Mesothelial cell of epicardium (in vitro differentiated cells): ENCODE results near the gene EIF1AX. TPM values are rescaled to one million over a fixed set of nuclear protein-coding genes. Genes with fewer than 3 reads are reported as not detected.

Source experiments
- DNase-seq, 2 experiments: peaks; one replicate each; pipeline ENCODE4 v3.0.0; 2021; ENCODE audit warnings: low spot score in 2 of 2; ENCODE audit not compliant: unreplicated experiment in 2 of 2
- H3K27ac Mint-ChIP-seq: 2 replicates; pipeline ENCODE4 v1.8.0; 2021; ENCODE audit warnings: mixed read lengths
- H3K27me3 Mint-ChIP-seq: 2 replicates; pipeline ENCODE4 v1.8.0; 2021; ENCODE audit warnings: low read depth, mixed read lengths
- H3K36me3 Mint-ChIP-seq: 2 replicates; pipeline ENCODE4 v1.8.0; 2021; ENCODE audit warnings: mixed read lengths
- H3K4me1 Mint-ChIP-seq: 2 replicates; pipeline ENCODE4 v1.8.0; 2021; ENCODE audit warnings: mixed read lengths
- H3K4me3 Mint-ChIP-seq: 2 replicates; pipeline ENCODE4 v1.8.0; 2021; ENCODE audit warnings: mild to moderate bottlenecking, moderate library complexity, mixed read lengths
- H3K9me3 Mint-ChIP-seq: 2 replicates; pipeline ENCODE4 v1.8.0; 2021; ENCODE audit warnings: mixed read lengths
- CTCF ChIP-seq: fragments of 200-600 bp; sonication (generic); IDR thresholded peaks from one replicate; pipeline ENCODE4 v1.5.0; 2021; ENCODE audit warnings: antibody characterized with exemption; ENCODE audit not compliant: unreplicated experiment
- total RNA-seq: library from RNA; stranded (reverse); gene quantifications from 3 replicates; pipeline ENCODE4 v1.2.1, GENCODE V29; 2021

The EIF1AX gene, protein sequence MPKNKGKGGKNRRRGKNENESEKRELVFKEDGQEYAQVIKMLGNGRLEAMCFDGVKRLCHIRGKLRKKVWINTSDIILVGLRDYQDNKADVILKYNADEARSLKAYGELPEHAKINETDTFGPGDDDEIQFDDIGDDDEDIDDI
- 69.6 to 75.0 TPM (median 70.9 TPM) in 3 replicates for total RNA-seq

DNA sequence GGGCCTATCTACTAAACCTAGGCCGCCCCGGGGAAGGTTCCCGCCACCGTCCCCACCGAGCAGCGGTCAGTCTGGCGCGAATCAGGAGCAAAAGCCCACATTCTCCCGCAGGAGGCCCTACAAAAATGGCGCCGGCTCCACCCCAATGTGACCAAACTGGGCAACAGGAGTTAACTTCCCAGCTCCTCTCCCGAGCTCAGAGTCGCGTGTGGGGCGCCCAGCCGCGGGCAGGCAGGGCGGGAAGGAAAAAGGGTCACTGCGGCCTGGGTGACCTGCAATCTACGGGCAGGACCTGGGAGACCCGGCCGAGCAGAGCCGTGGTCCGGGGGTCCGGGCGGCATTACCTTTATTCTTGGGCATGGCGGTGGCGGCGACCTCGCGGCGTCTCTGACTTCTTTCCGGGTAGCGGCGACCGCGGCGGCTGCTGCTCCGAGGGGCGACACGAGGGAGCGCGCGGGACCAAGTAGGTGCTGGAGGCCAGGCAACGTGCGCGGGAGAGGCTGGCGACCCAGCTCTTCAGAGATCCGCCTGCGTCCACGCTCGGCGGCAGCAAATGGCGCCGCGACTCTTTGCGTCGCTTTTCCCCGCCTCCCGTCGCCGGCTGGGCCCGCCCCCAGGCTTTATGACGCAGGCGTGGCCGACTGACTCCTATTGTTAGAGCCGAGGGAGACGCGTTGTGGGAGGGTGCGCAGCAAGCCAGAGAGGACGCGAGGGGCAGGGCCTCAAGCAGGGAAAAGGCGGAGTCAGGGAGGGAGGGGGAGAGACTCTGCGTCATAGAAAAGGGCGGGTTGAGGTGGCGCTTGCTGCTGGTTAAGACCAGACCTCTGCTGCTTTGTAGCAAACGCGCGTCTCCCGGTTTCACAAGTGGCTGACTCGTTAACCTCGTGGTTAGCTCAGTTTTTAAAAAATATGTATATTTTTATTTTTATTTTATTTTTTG is at the start of gene EIF1AX:
TSS of gene EIF1AX (minus strand) at position 558 of the 940 bp plus-strand sequence. CDS start at position 360, 198 bp downstream.
- H3K36me3 Mint-ChIP-seq, result peaks cover 7% of the 10 kb centered on the region
- peaks cover 11% of the 10 kb centered on the region for H3K9me3 Mint-ChIP-seq
- H3K27me3 Mint-ChIP-seq, result no peaks in the 10 kb centered on the region
- H3K4me3 Mint-ChIP-seq, result peak within 1 kb of the TSS; percentile 89
- peak within 1 kb of the TSS; percentile 92 for H3K27ac Mint-ChIP-seq
- TF ChIP-seq CTCF, result no peak
- peak; percentile 81 to 91 for DNase-seq
- H3K4me1 Mint-ChIP-seq, result peaks cover 14% of the 10 kb centered on the region

DNA sequence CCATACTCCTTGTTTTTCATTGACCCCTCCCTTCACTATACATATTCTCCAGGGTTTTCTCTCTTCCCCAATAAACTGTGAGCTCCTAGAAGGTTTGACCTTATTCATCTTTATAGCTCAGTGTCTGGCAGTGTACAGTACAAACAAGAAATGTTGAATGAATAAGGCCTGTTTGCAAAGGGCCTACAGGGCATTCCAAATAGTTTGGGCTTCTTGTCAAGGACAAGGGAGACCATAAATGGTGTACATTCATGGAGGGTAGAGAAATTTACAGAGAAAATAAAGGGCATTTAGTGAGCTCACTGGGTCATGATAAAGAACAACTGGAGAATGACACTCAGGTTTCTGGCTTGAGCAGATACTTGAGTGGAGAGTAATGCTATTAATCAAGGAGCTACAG is 47.5 kb upstream of the EIF1AX start:
- Mint-ChIP-seq H3K27ac (no peak overlapping the region), H3K9me3 (peaks cover 15% of the 10 kb centered on the region), H3K27me3 (no peaks in the 10 kb centered on the region), H3K4me3 (no peak overlapping the region), H3K4me1 (no peaks in the 10 kb centered on the region), H3K36me3 (peaks cover 25% of the 10 kb centered on the region)
- no peak for TF ChIP-seq CTCF
- DNase-seq, result no peak

- Mint-ChIP-seq H3K9me3 (peaks cover 32% of the 10 kb centered on the region), H3K27me3 (no peaks in the 10 kb centered on the region), H3K27ac (no peak overlapping the region), H3K4me3 (no peak overlapping the region), H3K36me3 (peaks cover 14% of the 10 kb centered on the region), H3K4me1 (no peaks in the 10 kb centered on the region)
- DNase-seq, result no peak
- TF ChIP-seq CTCF, result no peak
Measured at GRCh38 chrX:20181598-20182329, 40.1 kb upstream of the EIF1AX start.

DNA sequence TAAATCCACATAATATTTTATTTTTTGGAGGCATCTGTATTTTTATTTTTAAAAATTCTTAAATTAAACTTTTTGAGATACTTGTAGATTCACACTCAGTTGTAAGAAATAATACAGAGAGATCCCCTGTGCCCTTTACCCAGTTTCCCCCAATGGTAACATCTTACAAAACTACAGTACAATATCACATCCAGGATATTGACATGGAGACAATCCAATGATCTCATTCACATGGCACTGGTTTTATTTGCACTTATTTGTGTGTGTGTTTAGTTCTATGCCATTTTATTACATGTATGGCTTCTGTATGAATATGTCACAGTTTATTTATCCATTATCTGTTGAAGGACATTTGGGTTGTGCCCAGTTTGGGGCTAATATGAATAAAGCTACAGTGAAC is 35.5 kb upstream of the EIF1AX start:
- no peaks in the 10 kb centered on the region for H3K27me3 Mint-ChIP-seq
- no peaks in the 10 kb centered on the region for H3K4me1 Mint-ChIP-seq
- H3K27ac Mint-ChIP-seq, result no peak overlapping the region
- H3K9me3 Mint-ChIP-seq, result peaks cover 24% of the 10 kb centered on the region
- no peak for TF ChIP-seq CTCF
- no peak overlapping the region for H3K4me3 Mint-ChIP-seq
- no peak for DNase-seq
- peaks cover 12% of the 10 kb centered on the region for H3K36me3 Mint-ChIP-seq

GRCh38 chrX:20173856-20174255 is 32.2 kb upstream of the EIF1AX start:
- Mint-ChIP-seq H3K9me3 (peaks cover 8% of the 10 kb centered on the region), H3K27ac (no peak overlapping the region), H3K4me1 (no peaks in the 10 kb centered on the region), H3K36me3 (peaks cover 11% of the 10 kb centered on the region), H3K4me3 (no peak overlapping the region), H3K27me3 (no peaks in the 10 kb centered on the region)
- no peak for TF ChIP-seq CTCF
- no peak for DNase-seq
